Left hindlimb (tissue), 1 donor: ENCODE results near the gene ABHD4.
"Not testable (repeated sequence)": the region's sequence is repeated elsewhere in the genome, so short reads cannot be mapped to it uniquely, and the experiment has no call there.

Experiments used
- DNase-seq: peaks from one replicate; pipeline ENCODE4 v3.0.0-alpha.2; 2018

Gene ABHD4

DNA sequence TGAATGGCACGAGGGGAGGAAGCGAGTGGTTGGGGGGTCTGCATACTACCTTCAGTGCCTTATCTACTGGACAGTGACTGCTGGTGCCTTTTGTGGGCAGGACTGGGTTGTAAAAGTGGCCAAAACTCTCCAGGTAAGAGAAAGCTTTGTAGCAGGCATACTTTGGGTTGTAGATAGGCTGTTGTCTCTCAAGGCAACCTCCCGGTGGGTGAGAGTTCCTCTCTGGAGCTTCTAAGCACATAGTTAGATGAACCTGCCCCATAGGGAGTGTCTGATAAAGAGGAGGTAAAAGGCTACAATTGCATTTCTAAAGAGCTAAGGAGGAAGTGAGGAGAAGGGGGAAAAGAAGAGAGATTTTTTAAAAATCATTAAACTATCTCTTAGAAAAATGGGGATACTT, 4.9 kb upstream of the ABHD4 start:
- no peak for DNase-seq

DNA sequence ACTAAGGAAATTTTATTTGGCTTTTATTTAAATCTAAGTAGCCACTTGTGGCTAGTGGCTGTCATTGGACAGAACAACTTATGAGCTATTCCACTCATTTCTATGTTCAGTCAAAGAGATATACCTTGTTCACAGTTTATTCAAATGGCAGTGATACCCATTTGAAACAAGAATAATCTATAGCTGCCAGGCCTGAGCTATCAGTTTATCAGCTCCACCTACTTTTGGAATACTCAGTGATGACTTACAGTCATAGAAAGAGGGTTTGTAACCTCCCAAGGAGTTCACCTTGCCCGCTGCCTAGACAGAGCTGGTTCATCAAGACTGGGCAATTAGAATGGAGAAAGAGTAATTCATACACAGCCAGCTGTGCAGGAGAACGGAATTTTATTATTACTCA, 4.5 kb upstream of the ABHD4 start:
- no peak for DNase-seq

DNA sequence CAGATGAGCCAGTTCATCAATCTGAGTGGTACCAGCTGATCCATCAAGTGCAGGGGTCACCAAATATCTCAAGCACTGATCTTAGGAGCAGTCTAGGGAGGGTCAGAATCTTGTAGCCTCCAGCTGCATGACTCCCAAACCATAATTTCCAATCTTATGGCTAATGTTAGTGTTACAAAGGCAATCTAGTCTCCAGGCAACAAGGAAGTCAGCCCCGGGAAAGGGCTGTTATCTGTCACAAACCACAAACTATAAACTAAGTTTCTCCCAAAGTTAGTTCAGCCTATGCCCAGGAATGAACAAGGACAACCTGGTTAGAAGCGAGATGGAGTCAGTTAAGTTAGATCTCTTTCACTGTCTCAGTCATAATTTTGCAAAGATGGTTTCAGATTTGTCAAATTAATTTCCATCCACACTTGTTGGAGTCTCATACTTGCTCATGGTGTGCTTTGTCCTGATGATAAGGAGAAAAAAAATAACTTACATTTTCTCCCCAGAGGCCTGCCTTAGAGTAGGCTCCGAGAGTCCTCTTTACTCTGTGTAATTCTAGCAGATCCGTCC, 3.9 kb upstream of the ABHD4 start:
- DNase-seq, result no peak

DNA sequence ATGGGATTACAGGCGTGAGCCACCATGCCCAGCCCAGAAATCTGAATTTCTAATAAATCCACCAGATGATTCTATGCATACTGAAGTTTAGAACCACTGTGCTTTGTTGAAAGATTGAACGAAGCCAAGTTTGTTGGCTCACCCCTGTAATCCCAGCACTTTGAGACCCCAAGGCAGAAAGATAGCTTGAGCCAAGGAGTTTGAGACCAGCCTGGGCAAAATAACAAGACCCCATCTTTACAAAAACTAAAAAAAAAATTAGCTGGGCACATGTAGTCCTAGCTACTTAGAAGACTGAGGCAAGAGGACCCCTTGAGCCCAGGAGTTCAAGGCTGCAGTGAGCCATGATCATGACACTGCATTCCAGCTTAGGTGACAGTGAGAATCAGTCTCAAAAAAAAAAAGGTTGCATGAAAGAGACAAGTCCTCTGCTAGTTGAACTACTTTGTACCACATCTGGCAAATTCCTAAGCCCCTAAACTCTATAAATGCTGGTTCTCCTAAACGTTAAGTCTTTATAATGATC, 1.7 kb upstream of the ABHD4 start:
- no peak for DNase-seq

DNA sequence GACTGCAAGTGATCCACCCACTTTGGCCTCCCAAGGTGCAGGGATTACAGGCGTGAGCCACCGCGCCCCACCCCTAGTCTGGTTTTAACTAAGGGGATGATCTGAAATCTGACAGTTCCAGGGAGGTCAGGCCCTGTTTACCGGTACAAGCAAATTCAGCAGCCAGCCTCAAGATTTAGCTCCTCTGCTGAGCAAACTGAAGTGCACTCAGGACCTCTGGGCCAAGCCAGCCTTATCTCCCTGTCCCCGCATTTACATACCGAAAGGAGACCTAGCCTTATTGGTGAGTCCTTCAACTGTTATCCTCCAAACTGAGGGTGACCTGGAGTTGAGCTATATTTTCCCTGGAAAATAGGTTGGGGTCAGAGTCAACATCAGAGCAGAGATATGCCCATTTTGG, 835 bp upstream of the ABHD4 start:
- DNase-seq, result no peak

DNA sequence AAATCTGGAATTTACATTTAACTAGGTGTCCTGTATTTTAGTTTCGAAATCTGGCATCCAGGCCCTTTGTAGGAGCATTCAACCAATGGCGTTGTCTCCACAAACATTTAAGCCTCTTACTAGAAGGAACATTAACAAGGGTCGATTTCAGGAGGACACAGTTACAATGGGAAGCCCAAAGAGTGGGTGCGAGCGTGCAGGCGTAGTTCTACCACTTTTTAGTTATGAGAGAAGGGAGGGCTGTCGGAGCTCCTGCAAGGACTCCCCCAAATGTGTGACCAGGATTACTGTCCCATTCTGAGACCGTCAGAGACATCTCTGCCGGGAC, 365 bp upstream of the ABHD4 start:
- no peak for DNase-seq

DNA sequence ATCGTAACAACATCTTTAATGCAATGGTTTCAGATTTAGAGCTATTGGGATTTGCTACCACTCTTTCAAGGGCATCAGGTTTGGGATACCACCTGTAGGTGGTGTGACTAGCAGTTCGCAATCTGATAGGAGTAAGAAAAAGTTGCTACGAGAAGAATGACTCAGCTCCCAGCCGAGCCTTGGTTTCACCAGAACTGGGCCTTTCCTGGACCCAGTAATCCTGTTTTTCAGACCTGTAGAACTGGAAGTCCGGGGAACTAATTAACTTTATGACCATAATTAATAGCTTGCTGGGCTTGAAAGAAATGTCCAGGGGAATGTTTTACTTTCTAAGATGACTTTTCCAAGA, 770 bp downstream of the ABHD4 start:
- no peak for DNase-seq

DNA sequence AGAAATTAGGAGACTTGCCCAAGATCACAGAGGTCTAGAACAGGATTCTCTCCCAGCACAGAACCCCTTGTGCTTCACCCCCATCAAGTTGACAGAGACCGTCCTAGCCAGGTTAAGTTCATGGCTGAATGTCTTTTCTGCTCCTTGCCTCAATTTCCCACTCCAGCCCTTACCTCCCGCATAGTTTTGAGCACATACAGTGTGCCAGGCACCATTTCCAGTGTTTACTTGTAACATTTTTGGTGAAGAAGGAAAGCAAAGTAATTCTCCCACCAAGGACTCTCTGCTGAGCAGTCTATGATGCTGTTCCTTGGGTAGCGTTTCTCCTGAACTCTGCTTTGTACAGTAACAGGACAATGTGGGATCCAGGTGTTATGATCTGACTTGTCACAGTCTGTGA, 1.2 kb downstream of the ABHD4 start:
- DNase-seq, result no peak

DNA sequence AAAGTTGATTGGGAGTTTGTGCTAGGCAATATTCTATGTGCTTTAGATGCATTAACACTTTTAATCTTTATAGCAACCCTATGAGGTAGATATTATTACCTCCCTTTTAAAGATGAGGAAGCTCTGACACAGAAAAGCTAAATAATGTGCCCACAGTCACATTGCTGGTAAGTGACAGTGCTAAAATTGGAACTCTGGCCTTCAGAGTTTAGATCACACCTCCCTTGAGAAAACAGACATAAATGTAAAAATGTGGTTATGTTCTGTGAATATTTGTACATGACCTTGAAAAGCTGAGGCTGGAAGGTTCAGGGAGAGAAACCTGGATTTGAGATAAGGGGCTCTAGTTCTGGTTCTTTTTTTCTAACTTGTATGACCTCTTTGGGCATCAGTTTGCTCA, 1.9 kb downstream of the ABHD4 start:
- no peak for DNase-seq

DNA sequence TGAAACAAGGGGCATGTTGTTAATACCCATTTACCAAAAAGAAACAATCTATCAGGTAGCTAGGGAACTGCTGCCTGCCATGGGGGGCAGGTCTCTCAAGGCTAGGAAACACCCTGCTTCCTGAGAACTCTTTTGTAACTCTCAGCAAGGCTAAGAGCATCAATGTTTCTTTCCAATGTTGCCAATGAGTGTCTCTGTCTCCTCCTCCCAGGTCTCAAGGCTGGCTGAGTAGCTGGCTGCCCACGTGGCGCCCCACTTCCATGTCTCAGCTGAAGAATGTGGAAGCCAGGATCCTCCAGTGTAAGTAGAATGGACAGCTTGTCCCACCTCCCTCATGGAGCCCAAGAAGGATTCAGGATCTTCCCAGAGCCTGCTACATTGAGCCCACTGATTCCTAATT, 3.4 kb downstream of the ABHD4 start:
- DNase-seq, result no peak

DNA sequence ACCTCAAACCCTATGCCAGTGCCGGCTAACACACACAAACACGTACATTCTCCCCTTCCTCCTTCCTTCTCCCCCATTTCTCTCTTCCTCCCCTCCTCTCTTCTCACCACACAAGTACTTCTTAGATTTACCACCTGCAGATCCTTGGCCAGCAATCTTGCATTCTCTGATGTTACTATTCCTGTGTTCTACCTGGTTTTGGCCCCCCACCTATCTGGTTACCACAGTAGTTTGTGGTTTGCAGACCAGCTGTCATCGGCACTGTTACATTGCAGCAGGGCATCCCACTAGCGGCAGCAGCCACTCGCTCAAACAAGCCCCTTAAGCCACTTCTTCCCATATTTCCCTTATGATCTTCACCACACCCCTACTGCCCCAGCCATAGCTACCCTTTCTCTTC, 3.9 kb downstream of the ABHD4 start:
- no peak for DNase-seq

DNA sequence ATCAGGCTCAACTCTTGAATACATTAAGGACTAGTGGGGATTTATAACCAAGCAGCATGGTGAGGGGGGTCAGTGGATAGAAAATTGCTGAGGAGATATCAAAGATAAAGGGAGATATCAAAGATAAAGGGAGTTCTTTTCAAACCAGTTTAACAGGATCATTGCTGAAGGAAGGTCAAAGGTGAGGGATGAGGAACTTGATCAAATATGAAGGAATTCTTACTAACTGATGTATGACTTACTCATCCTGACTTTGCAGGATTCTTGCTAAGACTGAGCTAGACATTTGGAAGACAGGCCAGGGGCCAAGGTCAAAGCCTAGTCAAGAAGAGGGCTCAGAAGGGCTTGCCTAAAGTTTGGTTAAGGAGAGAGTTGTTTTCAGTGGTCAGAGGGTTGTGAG, 4.8 kb downstream of the ABHD4 start:
- no peak for DNase-seq

DNA sequence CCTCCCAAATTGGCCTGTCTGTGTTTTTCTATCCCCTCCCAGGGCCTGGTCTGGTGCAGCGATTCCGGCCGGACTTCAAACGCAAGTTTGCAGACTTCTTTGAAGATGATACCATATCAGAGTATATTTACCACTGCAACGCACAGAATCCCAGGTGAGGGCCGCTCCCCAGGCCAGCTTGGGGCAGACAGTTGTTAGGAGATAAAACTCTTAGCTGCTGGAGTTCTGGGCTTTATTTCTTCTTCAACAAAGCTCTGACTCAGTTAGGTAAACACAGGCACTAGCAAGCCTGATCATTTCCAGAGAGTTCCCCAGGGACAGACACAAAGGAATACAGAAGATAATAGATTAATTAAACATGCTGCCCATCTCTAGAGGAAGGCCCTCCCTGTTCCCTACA, 8.3 kb downstream of the ABHD4 start:
- no peak for DNase-seq

DNA sequence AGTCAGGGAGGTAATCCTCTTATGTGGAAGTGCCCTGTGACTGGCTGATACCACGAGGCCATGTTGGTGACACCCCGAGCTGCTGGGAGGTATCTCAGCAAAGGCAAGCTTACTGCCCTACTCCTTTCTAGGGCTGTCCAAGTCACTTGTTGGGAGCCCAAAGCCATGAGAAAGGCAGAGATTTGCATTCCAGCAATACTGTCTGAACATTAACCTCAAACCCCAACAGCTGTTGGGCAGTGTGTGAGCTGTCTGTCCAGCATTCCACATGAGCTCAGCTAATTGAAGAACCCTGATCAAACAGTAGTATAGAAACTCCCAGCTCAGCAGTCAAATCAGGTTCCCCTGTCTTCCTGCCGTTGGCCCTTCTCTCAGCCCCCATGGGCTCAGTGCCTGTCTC, 9.2 kb downstream of the ABHD4 start:
- no peak for DNase-seq

DNA sequence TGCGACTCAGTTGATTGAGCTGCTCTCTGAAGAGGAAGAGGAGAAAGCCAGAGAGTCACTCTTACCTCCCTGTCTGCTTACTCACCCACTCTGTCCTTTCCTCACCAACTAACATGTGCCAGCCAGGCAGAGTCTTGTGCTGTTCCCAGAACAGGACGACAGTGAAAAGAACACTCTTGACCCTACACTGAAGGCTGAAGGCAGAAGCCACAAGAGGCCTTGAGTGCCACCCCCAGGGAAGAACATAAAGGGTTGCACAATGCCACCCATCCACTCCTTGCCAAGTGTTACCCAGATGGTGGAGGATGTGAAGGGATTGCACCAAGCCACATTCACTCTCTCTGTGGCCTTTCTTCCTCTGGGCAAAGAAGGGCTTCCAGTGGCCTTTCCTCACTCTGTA, 12.8 kb downstream of the ABHD4 start:
- no peak for DNase-seq

DNA sequence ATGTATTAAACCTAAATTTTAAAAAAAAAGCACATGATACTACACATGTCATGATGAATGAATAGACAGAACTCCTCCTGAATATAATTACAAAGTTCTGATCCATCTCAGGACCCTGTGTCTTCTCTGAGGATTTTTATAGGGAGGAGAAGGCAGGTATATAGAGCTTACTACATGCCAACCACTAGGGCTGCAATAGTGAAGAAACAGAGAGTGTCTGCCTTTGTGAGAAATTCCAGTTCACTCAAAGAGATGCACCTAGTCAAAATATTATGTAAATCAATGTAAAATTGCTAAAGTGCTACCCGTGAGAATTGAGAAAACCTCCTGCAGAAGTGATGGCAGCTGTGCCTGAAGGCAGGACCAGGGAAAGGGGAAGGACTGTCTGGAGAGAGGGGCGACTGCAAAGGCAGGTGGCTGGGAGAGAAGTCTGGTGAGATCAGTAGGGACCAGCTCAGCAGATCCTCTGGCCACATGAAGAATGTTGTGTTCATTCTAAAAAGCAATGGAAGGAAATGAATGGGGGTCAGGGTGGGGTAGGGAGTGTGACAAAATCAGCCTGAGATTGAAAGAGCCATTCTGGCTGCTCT, 15.1 kb downstream of the ABHD4 start:
- no peak for DNase-seq

DNA sequence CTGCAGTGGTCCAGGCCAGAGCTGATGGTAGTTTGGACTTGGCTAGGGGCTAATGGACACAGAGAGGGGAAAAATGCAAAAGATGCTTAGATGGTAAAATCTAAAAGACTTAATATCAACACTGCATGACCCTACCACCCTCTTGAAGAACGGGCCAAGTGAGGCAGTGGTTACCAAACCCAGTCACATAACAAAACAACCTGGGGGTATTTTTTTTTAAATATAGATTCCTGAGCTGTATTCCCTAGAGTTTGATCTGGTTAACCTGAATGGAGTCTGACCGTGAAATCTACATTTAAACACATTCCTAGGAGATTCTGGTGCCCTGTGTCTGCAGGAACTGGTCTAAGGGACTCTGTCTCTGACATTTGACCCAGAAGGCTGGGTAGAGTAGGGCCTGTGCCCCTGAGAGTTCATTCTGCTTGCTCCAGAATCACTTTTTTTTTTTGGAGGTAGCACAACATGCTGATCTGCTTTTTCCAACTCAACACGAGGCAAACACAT, 15.7 kb downstream of the ABHD4 start:
- no peak for DNase-seq

DNA sequence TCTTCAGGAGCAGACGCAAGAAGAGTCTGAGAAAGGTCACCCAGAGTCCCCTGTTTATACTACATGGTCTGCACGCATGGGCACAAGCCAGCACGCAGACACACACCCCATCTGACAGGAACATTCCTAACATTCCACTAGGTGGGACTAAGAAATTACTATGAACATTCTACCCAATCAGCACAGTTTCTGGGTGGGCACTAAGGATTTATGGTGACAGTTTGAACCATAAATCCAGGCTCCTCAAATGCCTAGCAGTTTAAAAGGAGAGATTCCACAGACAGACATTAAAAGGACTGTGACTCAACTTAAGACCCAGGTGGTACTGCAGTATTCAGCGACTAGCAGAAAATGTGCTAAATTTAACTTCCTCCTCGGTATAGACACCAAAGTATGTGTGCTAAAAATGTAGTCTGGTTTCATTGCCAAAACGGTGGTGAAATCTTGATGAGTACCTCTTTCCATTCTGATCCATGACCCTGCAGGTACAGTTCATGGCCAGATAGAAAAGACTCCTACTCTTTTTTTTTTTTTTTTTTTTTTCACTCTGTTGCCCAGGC, 16.2 kb downstream of the ABHD4 start:
- peak; percentile 58 for DNase-seq

DNA sequence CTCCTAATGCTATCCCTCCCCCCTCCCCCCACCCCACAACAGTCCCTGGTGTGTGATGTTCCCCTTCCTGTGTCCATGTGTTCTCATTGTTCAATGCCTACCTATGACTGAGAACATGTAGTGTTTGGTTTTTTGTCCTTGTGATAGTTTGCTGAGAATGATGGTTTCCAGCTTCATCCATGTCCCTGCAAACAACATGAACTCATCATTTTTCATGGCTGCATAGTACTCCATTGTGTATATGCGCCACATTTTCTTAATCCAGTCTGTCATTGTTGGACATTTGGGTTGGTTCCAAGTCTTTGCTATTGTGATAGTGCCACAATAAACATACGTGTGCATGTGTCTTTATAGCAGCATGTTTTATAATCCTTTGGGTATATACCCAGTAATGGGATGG, 17.7 kb downstream of the ABHD4 start:
- not testable (repeated sequence) for DNase-seq

DNA sequence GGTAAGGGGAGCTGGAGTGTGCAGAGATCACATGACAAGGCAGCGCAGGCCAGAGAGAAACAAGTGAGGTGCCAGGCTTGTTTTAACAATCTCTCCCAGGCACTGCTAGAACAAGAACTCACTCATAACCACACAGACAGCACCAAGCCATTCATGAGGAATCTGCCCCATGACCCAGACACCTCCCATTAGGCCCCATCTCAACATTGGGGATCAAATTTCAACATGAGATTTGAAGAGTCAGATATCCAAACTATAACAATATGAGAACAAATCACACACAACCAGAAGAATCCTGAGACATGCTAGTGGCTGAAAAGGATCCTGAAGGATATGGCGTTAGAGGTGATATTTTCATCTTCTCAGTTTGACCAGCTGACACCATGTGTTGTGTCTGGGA, 24.2 kb downstream of the ABHD4 start:
- no peak for DNase-seq

DNA sequence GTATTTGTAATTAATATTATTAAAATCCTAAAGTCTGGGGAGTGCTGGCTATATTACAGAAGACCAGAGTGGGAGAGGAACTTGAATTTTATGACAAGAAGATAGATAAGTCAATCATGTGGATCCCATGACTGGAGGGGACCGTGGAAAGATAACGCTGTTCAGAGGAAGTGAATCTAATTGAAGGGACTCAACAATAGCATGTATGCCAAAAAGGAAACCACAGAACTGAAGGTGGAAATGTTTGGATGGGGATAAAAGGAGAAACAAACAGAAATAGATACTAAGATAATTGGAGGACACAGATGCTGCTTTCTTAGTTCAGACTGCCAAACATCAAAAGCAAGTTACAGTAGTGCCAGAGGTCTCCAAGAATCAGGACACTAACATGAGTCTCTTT, 24.9 kb downstream of the ABHD4 start:
- no peak for DNase-seq

DNA sequence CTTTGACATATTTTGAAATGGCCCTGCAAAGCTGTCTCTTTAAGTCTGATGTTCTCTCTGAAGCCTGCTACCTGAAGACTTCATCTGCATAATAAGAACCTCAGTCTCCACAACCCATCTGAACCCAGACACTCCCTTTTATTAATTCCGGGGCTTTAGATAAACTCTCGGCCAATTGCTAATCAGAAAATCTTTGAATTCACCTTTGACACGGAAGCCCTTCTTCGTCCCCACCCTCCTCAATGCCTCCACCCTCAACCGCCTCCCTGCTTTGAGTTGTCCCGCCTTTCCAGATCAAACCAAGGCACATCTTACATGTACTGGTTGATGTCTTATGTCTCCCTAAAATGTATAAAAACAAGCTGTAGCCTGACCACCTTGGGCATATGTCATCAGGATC, 28.5 kb downstream of the ABHD4 start:
- DNase-seq, result no peak

DNA sequence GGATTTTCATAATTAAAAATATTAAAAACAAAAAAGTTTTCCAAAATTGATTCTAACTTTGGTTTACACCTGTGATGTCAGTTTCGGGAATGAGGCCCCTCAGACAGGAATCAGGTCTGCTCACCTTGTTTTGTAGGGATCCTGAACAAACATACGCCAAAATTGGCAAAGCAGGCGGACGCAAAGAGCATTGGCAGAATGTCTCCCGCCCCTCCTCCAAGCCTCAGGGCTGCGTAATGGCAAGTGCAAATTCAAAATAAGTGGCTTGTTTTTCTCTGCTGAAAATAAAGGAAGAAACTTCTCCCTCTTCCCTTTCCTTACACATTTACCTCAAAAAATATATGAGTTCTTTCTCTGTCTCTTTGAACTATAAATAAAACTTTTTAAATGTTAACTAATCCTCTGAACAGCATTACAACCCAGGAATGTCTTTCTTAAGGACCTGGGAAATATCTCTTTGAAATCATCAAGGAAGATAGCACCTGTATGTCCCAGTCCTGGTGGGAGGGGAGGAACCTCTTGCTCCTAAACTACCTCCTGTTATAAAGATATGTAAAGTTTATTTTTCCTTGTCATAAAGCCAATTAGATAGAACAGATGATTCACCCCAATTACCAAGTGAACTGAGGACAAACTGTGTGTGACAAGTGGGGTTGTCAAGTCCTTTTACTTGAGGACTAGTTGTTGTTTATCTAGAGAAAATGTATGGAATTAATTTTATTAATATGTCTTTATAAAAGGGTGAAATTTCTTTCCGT, 29.6 kb downstream of the ABHD4 start:
- no peak for DNase-seq

DNA sequence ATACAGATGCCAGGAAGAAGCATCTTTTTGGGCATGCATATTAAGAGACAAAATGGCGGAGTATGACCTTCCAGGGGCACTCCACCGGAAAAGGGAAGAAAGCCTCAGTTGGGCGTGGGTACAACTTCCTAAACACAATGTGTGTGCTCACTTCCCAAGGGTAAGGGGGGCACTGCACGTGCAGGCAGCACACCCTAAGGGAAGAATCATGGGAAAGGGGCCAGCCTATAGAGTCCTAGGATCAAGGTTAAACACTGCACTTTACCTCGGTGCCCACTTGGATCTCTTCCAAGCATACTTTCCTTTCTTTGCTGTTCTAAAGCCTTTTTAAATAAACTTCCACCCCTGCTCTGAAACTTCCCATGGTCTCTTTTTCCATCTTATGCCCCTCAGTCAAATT, 31.3 kb downstream of the ABHD4 start:
- no peak for DNase-seq
